NT2/D1 (cell line): Measurements from ENCODE around the gene CPXM2.

ENCODE experiments used
- YY1 ChIP-seq: IDR thresholded peaks from 2 replicates; pipeline ENCODE4 v1.6.1; 2011; ENCODE audit not compliant: insufficient read length, insufficient read depth
- ZNF274 ChIP-seq: IDR thresholded peaks from 2 replicates; pipeline ENCODE4 v1.6.1; 2011; ENCODE audit warnings: mild to moderate bottlenecking, low read depth, low read length

GRCh38 chr10:123757853-123758252, 133.8 kb downstream of the CPXM2 start:
- TF ChIP-seq YY1 (no peak), ZNF274 (no peak)
